HG02970 (cell line): ENCODE data around the gene SSH3.

Experiments
- ATAC-seq: cut with Tn5 transposase; IDR thresholded peaks from one replicate; pipeline ENCODE4 v1.9.1; 2021; ENCODE audit warnings: mild to moderate bottlenecking, moderate library complexity, moderate number of reproducible peaks; ENCODE audit not compliant: unreplicated experiment, low FRiP score

SSH3 gene

DNA sequence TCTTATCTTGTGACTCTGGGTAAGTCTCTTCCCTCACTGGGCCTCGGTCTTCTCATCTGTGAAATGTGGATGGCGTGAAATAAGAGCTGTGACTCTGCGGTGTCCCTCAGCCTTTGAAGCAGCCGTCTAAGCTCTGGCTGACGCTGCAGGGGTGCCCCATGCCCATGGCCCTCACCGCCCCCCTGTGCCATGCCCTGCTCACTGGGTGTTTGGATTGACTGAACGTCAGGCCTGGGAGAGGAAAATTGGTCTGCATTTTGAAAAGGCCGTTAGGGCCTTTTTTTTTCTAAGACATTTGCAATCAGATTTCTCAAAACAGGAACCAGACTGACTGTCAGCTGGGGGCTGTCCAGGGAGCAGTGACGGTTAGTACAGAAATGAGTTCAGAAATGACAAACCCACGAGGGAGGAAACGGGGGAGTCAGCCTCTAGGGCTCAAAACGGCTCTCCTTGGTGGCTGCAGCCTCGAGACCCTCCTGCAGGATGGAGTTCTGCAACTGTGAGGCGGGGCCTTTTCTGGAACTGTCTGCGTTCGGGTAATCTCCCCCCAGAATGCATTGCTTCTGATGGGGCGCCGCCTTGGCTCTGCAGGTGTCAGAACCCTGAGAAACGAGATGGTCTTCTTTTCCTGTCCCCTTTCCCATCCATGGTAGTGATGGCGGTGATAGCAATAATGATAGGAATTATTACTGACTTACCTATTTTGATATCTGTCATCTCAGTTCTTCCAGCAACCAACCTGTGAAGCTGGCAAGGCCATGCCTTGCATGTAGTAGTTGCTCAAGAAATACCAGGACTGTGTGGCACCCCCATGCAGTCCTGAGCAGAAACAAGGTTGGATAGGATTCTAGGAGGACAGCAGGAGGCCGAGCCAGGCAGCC, 35.0 kb upstream of the SSH3 start:
- no peak for ATAC-seq

DNA sequence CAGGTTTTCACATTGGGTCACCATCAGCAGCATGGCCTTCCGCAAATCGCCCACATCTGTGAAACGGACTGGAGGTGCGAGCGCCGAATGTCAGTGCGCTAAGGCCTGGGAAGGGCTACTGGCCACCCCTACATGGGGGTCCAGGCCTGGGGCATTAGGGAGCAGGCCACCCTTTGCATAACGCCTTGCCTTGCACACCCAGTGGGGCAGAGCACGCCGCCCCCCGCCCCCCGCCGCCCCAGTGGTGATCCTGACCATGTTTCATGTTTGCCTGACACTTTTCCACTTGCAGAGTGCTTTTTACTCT, 34.4 kb upstream of the SSH3 start:
- ATAC-seq, result no peak

GRCh38 chr11:67269401-67270255, 33.7 kb upstream of the SSH3 start:
- no peak for ATAC-seq

- no peak for ATAC-seq
Observed at GRCh38 chr11:67270256-67271204, 32.8 kb upstream of the SSH3 start.

GRCh38 chr11:67271205-67271540, 32.2 kb upstream of the SSH3 start:
- no peak for ATAC-seq

DNA sequence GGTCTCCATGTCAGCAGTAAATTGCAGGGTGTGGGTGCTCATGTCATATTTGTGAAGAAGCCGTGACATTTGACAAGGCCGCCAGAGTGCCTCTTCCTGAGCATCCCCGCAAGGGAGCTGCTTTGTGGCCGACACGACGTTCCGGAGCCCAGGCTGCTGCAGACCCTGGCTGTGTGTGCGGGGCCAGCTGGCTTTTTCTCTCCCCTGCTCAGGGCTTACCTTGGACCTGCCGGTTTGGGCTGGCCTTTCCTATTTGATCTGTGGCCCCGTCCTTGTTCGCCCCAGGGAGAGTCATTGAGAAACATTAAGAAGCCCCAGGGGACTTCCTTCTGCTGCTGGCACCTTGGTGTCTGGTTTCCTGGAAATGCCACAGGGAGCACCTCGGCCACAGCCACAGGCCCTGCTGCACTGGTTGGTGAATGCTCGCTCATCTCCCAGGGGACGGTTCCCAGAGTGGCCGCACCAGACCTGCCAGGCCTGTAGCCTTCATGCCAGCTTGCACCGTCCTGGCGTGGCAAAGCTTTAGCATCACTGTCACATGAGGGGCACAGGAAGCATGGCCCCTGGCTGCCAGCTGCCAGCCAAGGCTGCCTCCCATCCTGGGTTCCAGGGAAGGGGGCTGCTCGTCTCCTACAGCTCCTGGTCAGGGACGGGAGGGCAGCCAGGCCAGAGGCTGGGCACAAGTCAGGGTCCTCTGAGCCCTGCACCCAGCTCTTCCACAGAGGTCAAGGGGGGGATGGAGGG, 31.6 kb upstream of the SSH3 start:
- ATAC-seq, result no peak

DNA sequence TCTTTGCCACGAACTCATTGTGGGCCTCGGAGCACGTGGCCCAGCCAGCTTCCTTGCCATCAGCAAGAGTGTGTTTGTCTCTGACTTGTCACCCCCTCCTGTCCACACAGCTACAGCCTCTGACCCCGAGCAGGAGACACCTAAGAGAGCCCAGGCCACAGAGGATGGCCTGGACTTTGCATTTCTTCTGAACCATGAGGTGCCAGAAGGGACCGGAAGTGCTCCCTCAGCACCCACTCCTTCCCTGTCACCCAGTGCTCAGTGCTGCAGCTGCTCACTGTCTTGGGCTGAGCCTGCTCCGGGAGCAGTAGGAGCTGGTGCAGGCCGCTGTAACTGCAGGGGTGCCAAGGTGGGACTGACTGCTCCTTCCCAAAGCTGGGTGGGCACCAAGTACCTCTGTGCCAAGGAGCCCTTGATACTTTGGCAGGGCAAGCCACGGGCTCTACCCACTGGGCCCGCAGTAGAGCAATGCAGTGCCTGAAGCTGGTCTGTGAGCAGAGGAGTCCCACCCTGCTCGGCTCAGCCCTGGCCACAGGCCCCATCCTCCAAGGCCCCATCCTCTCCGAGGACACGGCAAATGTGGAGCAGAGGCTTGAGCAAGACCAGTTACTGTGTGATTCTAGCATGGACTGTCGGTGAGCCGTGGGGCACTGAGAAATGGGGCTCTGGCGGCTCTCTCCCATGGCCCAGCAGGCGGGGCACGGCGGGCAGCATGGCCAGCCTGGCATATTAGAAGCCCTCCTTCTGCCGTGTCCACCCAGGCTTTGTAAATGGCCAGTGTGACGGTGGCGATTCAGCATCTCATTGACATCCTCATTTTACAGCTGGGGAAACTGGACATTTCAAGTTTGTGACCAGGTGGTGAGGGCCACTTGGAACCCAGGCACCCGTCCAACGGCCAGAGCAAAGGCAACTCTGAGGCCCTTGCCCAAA, 30.7 kb upstream of the SSH3 start:
- ATAC-seq, result no peak

DNA sequence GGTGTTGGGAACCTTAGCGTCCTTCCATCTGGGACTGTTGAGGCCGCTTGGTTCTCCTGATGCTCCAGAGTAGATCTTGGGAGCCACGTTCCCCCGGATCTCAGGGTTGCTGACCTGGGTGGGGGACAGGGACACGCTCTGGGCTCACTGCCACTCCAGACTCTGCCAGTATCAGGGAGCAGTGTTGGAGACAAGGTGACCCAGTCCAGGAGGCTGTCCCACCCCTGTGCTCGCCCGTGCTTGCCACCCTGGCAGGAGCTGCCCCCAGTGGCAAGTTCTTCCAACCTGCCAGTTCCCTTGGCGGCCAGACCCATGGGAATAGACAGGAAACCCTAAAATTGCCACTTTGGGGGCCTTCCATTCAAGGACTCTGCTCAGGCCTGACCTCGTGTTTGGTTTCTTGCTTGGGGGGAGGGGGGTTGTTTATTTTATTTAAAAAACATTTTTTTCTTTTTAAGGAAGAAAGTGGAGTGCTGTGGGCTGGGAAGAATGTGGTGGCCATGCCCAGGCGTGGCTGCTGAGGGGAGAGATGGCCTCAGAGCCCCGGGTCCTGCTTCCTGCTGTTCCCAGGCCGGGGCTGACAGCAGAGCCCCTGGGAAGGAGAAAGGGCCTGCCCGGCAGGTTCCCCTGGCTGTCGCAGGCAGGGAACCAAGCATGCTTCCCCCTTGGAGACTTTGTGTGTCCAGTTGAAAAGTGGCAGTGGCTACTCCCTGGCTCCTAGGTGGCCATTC, 29.9 kb upstream of the SSH3 start:
- no peak for ATAC-seq

DNA sequence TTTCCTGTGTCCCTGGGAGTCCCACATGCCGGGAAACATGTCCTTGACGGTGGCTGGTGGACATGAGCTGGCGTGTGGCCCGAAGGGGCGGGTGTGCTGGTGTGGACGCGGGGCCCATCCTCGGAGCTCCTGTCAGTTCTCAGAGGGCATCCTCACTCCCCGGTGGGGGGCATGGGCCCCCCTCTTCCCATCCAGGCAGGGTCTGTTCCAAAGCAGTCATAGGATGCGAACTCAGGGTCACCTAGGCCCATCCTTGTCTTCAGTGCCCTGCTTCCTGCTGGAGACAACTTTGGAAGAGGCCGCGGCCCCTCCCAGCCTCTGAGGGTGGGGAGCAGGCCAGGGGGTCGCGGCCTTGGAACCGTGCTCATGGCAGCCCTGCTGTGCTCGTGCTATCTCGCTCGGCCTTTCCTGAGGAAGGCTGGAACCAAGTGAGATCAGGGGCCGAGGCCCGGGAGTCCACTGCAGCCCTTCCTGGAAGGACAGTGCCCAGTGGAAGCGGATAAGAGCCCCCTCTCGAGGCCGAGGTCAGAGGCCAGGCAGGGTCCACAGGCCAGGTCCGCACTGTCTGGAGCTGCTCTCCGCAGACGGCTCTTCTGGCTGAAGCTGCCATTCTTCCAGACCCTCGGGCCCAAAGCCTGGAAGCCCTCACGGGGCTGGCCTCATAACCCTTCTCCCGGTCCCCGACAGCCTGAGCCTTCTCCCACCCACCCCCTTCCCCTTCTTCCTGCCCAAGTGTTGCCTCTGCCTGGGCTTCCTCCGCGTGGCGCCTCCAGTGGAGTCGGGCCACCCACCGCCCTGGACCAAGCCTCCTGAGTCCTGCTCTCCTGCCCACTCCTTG, 28.3 kb upstream of the SSH3 start:
- ATAC-seq, result no peak

- no peak for ATAC-seq
Observed at GRCh38 chr11:67275606-67276409, 27.5 kb upstream of the SSH3 start.

DNA sequence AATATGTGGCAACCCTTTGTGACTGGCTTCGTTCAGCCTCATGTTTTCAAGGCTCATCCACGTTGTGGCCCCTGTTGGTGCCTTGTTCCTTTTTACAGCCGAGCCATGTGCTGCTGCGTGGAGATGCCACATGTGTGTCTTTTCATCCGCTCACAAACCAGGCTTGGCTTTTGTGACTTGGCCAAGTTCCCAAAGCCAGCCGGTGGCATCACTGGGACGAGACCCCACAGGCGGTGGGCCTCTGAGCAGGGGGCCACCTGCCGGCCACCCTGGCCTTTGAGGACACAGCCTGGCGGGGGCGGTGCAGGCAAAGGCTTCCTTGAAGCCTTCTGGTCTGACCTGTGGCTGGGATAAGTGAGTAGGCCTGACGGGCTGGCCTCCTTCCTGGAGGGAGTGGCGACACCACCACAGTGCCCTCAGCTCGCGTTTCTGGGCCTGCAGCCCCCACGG, 26.5 kb upstream of the SSH3 start:
- ATAC-seq, result no peak

GRCh38 chr11:67277231-67277961, 25.9 kb upstream of the SSH3 start:
- ATAC-seq, result peak; percentile 58

DNA sequence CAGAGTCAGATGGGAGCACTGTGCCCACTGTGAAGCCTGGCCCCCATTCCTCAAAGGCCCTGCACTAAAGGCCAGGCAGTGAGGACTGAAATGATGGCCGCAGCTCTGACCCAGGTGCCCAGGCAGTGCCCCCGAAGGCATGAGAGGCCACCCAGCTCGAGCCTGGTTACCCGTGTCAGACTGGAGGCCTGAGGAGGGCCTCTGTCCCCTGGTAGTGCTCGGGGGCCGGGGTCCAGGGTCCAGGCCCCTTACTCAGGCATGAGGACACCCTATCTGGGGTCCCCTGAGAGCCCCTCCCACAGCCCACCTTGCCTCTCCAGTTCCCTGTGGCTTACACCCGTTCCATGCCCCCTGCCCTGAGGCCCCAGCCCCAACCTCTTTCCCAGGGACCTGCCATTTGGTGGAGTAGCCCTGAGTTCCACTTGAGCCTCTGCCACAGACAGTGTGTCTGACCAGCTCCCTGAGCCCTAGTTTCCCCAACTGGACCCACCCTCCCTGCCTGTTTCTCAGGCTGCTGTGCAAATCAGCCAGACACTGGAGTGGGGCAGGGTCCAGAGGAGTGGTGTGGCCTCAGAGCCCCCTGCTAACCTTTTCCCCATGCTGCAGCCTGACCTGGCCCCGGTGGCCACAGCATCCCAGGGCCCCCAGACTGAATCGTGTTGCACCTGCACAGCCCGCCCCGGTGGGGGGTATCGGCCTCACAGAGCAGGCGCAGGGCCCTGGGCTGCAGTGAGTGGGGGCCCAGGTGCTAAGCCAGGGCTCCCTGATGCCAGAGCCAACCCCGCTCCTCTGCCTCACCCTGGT, 25.0 kb upstream of the SSH3 start:
- ATAC-seq, result no peak

GRCh38 chr11:67278939-67279588, 24.3 kb upstream of the SSH3 start:
- ATAC-seq, result no peak
